Measurements from ENCODE around the gene ZBTB43. TPM values are rescaled to one million over a fixed set of nuclear protein-coding genes. Genes with fewer than 3 reads are reported as not detected.

ZBTB43 gene
- total and polyA plus RNA-seq, 2 experiments from 2014 or later: 9.7 to 11.8 TPM

- no peak for TF ChIP-seq REST (IDR thresholded peaks at IDR 0.05; ENCODE audit: unreplicated experiment)
- TF ChIP-seq JUNB (IDR thresholded peaks at IDR 0.05; ENCODE audit: unreplicated experiment): no peak
These were observed 2.4 kb upstream of the ZBTB43 start (continued) for GRCh38 chr9:126802318-126803059.

GRCh38 chr9:126804198-126804695 lies 593 bp upstream of the ZBTB43 start:
- H3K27ac ChIP-seq (ENCODE audit: low read depth): no peak overlapping the region
- peak overlapping the region; percentile 92 for H3K27ac Mint-ChIP-seq
- TF ChIP-seq REST (IDR thresholded peaks at IDR 0.05; ENCODE audit: unreplicated experiment) (no peak), EZH2 (IDR thresholded peaks at IDR 0.05; ENCODE audit: low read depth, unreplicated experiment) (no peak), EZH2phosphoT487 (IDR thresholded peaks at IDR 0.05; ENCODE audit: unreplicated experiment) (no peak), ZNF114 (CRISPR knock-in tag; IDR thresholded peaks at IDR 0.05) (no peak), POLR2AphosphoS5 (IDR thresholded peaks at IDR 0.05; ENCODE audit: low read depth) (no peak), ZNF331 (CRISPR knock-in tag; IDR thresholded peaks at IDR 0.05; ENCODE audit: low read depth) (no peak), CREB1 (CRISPR knock-in tag; IDR thresholded peaks at IDR 0.05; ENCODE audit: low read depth) (no peak), JUNB (IDR thresholded peaks at IDR 0.05; ENCODE audit: unreplicated experiment) (no peak), NANOG (IDR thresholded peaks at IDR 0.05; ENCODE audit: borderline replicate concordance) (no peak), CTCF (conservative IDR thresholded peaks at IDR 0.05; ENCODE audit: low read depth in 2 of 2) (no peak), STAT1 (IDR thresholded peaks at IDR 0.05; ENCODE audit: unreplicated experiment) (no peak)

More at GRCh38 chr9:126804198-126804695, 593 bp upstream of the ZBTB43 start:
- H3K4me2 ChIP-seq: peak overlapping the region; percentile 98
- no peaks in the 10 kb centered on the region for H3K36me3 ChIP-seq (ENCODE audit: insufficient read depth)
- peaks cover 9% of the 10 kb centered on the region; the same call in 1 of the 2 replicates for H3K4me1 ChIP-seq (ENCODE audit: insufficient read depth)
- Mint-ChIP-seq H3K9me3 (no peaks in the 10 kb centered on the region), H3K27me3 (ENCODE audit: insufficient read depth, low read depth, poor library complexity) (peaks cover 12% of the 10 kb centered on the region), H3K4me3 (peak overlapping the region; percentile 91), H3K4me1 (peaks cover 13% of the 10 kb centered on the region), H3K36me3 (ENCODE audit: low read depth) (no peaks in the 10 kb centered on the region; the same call in 2 of the 3 replicates)
- peak overlapping the region; percentile 97 for H2AFZ ChIP-seq
- H3K79me2 ChIP-seq (replicated peaks; ENCODE audit: insufficient read depth): peaks cover 40% of the 10 kb centered on the region
- H3K9me2 ChIP-seq (ENCODE audit: insufficient read depth): peaks cover 5% of the 10 kb centered on the region; the same call in 1 of the 2 replicates
- H3K27me3 ChIP-seq (ENCODE audit: insufficient read depth): no peaks in the 10 kb centered on the region
- ATAC-seq (no peak), DNase-seq (ENCODE audit: low spot score) (no peak)
- peaks cover 21% of the 10 kb centered on the region for H4K20me1 ChIP-seq (replicated peaks; ENCODE audit: insufficient read depth)
- peak overlapping the region; percentile 78 for H3K4me3 ChIP-seq
- no peaks in the 10 kb centered on the region for H3F3A ChIP-seq (replicated peaks; ENCODE audit: low read depth)

All from GM23338 (cell line).